Heart right ventricle (tissue), 16 donors: ENCODE data around the gene SUFU. TPM values are rescaled to one million over a fixed set of nuclear protein-coding genes. Genes with fewer than 3 reads are reported as not detected.

Experiments used
- ATAC-seq, 8 donors: fragments of 200-7000 bp; cut with Tn5 transposase; one replicate each; pipeline ENCODE4 v1.9.1; 2020; ENCODE audit warnings: mild to moderate bottlenecking in 8 of 8, moderate library complexity in 8 of 8, moderate number of reproducible peaks in 1 of 8
- DNase-seq, 2 donors: peaks; one replicate each; pipeline ENCODE4 v3.0.0-alpha.2; 2020
- H3K27ac ChIP-seq, 10 donors: fragments of 200-600 bp; sonication (generic) in 2 of 10; one replicate each; pipeline versions ENCODE4 v1.5.0 to v1.8.0; 2020 to 2022; ENCODE audit warnings: mild to moderate bottlenecking in 3 of 10
- H3K27me3 ChIP-seq, 7 donors: fragments of 200-600 bp; one replicate each; pipeline ENCODE4 v1.8.0; 2021 to 2022; ENCODE audit warnings: mild to moderate bottlenecking in 2 of 7
- H3K36me3 ChIP-seq, 9 donors: fragments of 200-600 bp; sonication (generic) in 1 of 9; one replicate each; pipeline versions ENCODE4 v1.5.0 to v1.8.0; 2020 to 2022; ENCODE audit warnings: mild to moderate bottlenecking in 2 of 9
- H3K4me1 ChIP-seq, 9 donors: fragments of 200-600 bp; sonication (generic) in 1 of 9; one replicate each; pipeline versions ENCODE4 v1.5.0 to v1.8.0; 2020 to 2022; ENCODE audit warnings: mild to moderate bottlenecking in 4 of 9
- H3K4me3 ChIP-seq, 10 donors: fragments of 200-600 bp; sonication (generic) in 2 of 10; one replicate each; pipeline versions ENCODE4 v1.5.0 to v1.8.0; 2020 to 2022; ENCODE audit warnings: mild to moderate bottlenecking in 7 of 10, moderate library complexity in 2 of 10
- H3K9me3 ChIP-seq, 11 donors: fragments of 200-600 bp in 10 of 11; sonication (generic) in 2 of 11; one replicate each; pipeline versions ENCODE4 v1.5.0 to v1.8.0; 2013 to 2022; ENCODE audit warnings: mild to moderate bottlenecking in 2 of 11, control low read depth in 1 of 11, moderate library complexity in 1 of 11
- WGBS, 2 donors: extraction: QIAGEN DNeasy Blood & Tissue Kit; methylation state at CpG; one replicate each; pipeline ENCODE4 v1.1.7; 2013; ENCODE audit warnings: inconsistent platforms in 1 of 2; 5-methylcytosine and 5-hydroxymethylcytosine counted together
- intact Hi-C, 10 donors: fragments of 100-400 bp; cut with DNase I; formaldehyde crosslinking; loops; one replicate each; pipeline versions ENCODE4 v1.11.1 to v1.14.2; 2022
- polyA plus RNA-seq, 2 donors: library from polyadenylated mRNA; stranded (reverse); fragments of 200-250 nt; gene quantifications; one replicate each; pipeline ENCODE4 v1.2.3, GENCODE V29; 2013
- total RNA-seq, 10 donors: library from RNA; stranded (reverse); fragmentation: NEBNext Ultra II Directional in 3 of 10; extraction: Animal tissue kit (Norgen Biotek cat#: 25700) in 3 of 10; gene quantifications; one replicate each; pipeline versions ENCODE4 v1.2.1 to v1.2.4, GENCODE V29; 2021 to 2023
- TF ChIP-seq, protein P1 (sequence below), 9 donors: fragments of 200-600 bp; sonication (generic) in 2 of 9; IDR thresholded peaks; one replicate each; pipeline versions ENCODE4 v1.5.0 to v1.8.0; 2021 to 2022; ENCODE audit warnings: antibody characterized with exemption in 9 of 9, mild to moderate bottlenecking in 5 of 9, moderate library complexity in 1 of 9
- donor health status: Arrhythmogenic right ventricular cardiomyopathy.
- donor health status: ischemic (EF 13 %, LVEDD 7.1; RV severe dilation, severe dysfunction).
- donor health status: healthy with polysubstance abuse.
- donor health status: DM: no; HTN: yes; CAD: no.
- donor health status: DM: no; HTN: no; CAD: no.
- donor health status: ischemic (EF 25% LVEDD 6.9; RV normal size, moderate dysfunction).
- donor health status: ischemic (EF 25% LVEDD 5.7; RV mildly dilated, moderate dysfunction).
- donor health status: healthy.
- donor health status: DM: yes; HTN: yes; CAD: no.
- donor health status: Ischemic cardiomyopathy.
- donor health status: ischemic (EF 35%, LVEDD 5.7; RV mildly dilated, moderate dysfunction).
- donor health status: nonischemic (EF 11% LVEDD 7.7; RV severe dilation, severe dysfunction).
- donor health status: DM: yes; HTN: yes; CAD: no.
- donor health status: PGD.
- donor health status: ischemic (EF 29% LVEDD 5.4; RV normal size, mild dysfunction).
- donor health status: nonischemic (EF 23%, LVEDD 6.1; RV moderate dilation, normal function).

The SUFU gene
- total and polyA plus RNA-seq, 12 donors, result 3.3 to 10.1 (median 7.2) TPM

DNA sequence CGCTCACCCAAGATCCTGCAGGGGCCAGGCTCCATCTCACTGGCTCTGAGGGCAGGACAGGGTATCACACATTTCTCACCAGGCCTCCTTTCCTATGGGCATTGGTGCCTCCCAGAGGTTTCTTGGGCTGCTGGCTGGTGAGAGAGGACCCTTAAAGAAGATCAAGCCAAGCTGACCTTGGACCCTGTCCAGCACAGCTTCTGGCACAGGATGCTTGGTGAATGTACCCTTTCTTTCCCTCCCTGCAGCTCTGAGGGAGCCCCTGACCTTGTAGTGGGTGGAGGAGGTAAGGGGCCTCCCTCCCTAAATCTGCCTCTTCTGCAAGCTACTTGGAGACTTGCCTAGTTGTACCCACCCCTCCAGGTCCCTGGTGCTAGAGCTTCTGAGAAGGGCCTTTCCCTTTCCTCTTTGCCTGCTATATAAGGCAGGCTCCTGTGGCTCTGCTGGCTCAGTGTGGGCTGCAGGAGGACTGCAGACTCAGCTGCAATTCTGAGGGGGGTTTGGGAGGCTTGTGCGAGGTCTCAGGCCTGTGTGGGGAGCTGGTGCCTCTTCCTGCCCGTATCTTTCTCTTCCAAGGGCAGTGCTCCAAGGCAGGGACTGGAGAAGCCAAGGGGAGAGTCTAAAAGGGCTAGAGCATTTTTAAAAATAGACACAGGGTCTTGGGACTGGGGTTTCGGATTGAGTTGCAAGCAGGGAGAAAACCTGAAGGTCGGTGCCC lies 128.8 kb downstream of the SUFU start:
- 27 to 30% methylated on average over 5 of the region's 5 CpGs for WGBS, 2 donors
- ATAC-seq (peak; percentile 13 to 66 (median 40)), DNase-seq (no peak)
- Histone ChIP-seq H3K27ac (peak overlapping the region in 9 of 10 donors; percentile 53 to 88 (median 79)), H3K27me3 (no peaks in the 10 kb centered on the region), H3K4me3 (no peak overlapping the region), H3K36me3 (peaks cover 0 to 19% (median 0%) of the 10 kb centered on the region in 9 donors), H3K4me1 (peaks cover 35 to 77% (median 52%) of the 10 kb centered on the region in 9 donors), H3K9me3 (no peaks in the 10 kb centered on the region)
- intact Hi-C loops, result no loop called here
- TF ChIP-seq, protein P1, sequence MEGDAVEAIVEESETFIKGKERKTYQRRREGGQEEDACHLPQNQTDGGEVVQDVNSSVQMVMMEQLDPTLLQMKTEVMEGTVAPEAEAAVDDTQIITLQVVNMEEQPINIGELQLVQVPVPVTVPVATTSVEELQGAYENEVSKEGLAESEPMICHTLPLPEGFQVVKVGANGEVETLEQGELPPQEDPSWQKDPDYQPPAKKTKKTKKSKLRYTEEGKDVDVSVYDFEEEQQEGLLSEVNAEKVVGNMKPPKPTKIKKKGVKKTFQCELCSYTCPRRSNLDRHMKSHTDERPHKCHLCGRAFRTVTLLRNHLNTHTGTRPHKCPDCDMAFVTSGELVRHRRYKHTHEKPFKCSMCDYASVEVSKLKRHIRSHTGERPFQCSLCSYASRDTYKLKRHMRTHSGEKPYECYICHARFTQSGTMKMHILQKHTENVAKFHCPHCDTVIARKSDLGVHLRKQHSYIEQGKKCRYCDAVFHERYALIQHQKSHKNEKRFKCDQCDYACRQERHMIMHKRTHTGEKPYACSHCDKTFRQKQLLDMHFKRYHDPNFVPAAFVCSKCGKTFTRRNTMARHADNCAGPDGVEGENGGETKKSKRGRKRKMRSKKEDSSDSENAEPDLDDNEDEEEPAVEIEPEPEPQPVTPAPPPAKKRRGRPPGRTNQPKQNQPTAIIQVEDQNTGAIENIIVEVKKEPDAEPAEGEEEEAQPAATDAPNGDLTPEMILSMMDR (IDR thresholded peaks at IDR 0.05), result no peak

DNA sequence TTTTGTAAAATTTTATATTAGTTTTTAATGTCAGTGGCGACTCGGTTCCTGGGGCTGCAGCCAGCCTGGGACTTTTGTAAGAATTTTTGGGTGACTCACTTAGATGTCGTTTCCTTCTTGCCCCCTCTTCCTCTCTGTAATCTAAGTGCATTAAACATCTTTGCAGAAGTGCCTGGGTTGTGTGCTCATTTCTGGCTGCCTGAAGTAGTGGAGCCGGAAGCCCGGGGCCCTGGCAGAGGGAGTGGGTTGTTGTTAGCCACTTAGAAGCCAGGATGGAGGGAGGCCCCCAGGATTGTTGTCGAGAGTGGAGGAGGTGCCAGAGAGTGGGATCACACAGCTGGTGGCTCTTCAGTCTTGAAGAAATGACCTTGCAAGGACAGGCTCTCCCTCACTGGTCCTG lies 129.5 kb downstream of the SUFU start:
- WGBS, 2 donors, result 20 to 21% methylated on average over 6 of the region's 6 CpGs
- no peak for DNase-seq
- Histone ChIP-seq H3K27ac (peak overlapping the region in 9 of 10 donors; percentile 53 to 88 (median 79)), H3K4me1 (peaks cover 27 to 70% (median 44%) of the 10 kb centered on the region in 9 donors), H3K4me3 (no peak overlapping the region), H3K36me3 (peaks cover 0 to 19% (median 0%) of the 10 kb centered on the region in 9 donors), H3K27me3 (no peaks in the 10 kb centered on the region), H3K9me3 (no peaks in the 10 kb centered on the region)
- TF ChIP-seq, protein P1 (IDR thresholded peaks at IDR 0.05), result no peak
- ATAC-seq, result peak in 5 of 8 donors; percentile 6 to 50 (median 25)
- intact Hi-C loops, result no loop called here

DNA sequence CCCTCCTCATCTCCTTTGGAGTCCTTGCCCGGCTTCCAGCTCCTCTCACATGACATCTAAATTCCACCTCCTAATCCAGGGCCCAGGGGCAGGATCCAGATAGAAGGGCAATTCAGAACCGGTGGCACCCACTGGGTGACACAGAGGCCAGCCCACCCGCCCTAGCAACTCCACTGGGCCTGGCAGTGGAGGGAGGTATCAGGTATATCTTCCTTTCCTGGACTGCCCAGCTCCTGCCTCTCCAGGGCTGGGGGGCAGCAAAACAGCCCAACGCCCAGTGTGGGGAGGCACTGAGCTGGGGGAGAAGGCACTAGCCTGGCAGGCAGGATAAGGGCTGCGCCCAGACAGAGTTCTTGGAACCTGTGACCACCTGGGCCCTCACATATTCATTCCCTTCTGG lies 130.1 kb downstream of the SUFU start:
- intact Hi-C loops, result no loop called here
- peaks cover 0 to 19% (median 0%) of the 10 kb centered on the region in 9 donors for H3K36me3 ChIP-seq
- H3K27ac ChIP-seq, result peak overlapping the region in 9 of 10 donors; percentile 53 to 88 (median 79)
- DNase-seq (no peak), ATAC-seq (peak in 3 of 8 donors; percentile 8 to 29 (median 9))
- H3K4me3 ChIP-seq, result no peak overlapping the region
- 69 to 82% methylated on average over 5 of the region's 5 CpGs for WGBS, 2 donors
- TF ChIP-seq, protein P1 (IDR thresholded peaks at IDR 0.05), result no peak
- H3K4me1 ChIP-seq, result peaks cover 24 to 65% (median 39%) of the 10 kb centered on the region in 9 donors
- no peaks in the 10 kb centered on the region for H3K27me3 ChIP-seq
- no peaks in the 10 kb centered on the region for H3K9me3 ChIP-seq

DNA sequence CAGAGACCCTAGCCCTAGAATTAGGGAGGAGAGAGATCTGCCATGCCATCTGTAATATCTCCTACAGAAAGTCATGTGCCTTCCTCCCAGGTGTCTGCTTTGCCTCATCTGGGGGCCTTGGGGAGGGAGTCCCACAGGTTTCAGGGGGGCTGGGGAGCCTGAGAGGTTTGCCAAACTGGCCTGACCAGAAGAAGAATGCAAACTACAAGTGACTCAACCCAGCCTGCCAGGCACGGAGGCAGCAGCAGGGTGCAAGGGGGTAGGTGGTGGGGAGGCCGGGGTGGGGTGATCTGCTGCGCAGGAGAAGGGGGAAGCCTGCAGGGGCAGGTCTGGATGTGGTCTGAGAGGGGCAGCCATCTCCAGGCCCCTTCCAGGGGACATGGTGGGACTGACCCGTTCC lies 130.9 kb downstream of the SUFU start:
- TF ChIP-seq, protein P1 (IDR thresholded peaks at IDR 0.05), result no peak
- no peaks in the 10 kb centered on the region for H3K27me3 ChIP-seq
- H3K4me1 ChIP-seq, result peaks cover 24 to 56% (median 30%) of the 10 kb centered on the region in 9 donors
- no peak for ATAC-seq
- peak overlapping the region in 5 of 10 donors; percentile 4 to 82 (median 28) for H3K27ac ChIP-seq
- peaks cover 0 to 19% (median 0%) of the 10 kb centered on the region in 9 donors for H3K36me3 ChIP-seq
- no peaks in the 10 kb centered on the region for H3K9me3 ChIP-seq
- 70 to 76% methylated on average over 4 of the region's 4 CpGs for WGBS, 2 donors
- DNase-seq, result no peak
- intact Hi-C loops, result loop anchor here in 1 of 10 donors (5.0 kb wide), 1 partner anchor 32 kb away; no protein-coding TSS in a partner anchor
- H3K4me3 ChIP-seq, result no peak overlapping the region
